ENCODE results near the gene TNIK. TPM values are rescaled to one million over a fixed set of nuclear protein-coding genes. Genes with fewer than 3 reads are reported as not detected.

Gene TNIK
- polyA plus RNA-seq, 1 of the 3 experiments (the other 2 are of a cell fraction): 19.4 TPM

GRCh38 chr3:171437115-171437756 is 23.0 kb downstream of the TNIK start:
- H3K9me3 ChIP-seq: no peaks in the 10 kb centered on the region
- H3K79me2 ChIP-seq (ENCODE audit: insufficient read depth): peaks cover 58% of the 10 kb centered on the region
- 79% methylated on average over 3 of the region's 3 CpGs for WGBS (ENCODE audit: low lambda C conversion rate)
- no peak overlapping the region for H3K9ac ChIP-seq
- no peaks in the 10 kb centered on the region for H3K36me3 ChIP-seq (replicated peaks in 1 of 2; ENCODE audit: control insufficient read depth in 1 of 2, insufficient read depth in 2 of 2, low read length in 1 of 2)
- H2AFZ ChIP-seq (ENCODE audit: low read depth): no peak overlapping the region
- H3K4me2 ChIP-seq: no peak overlapping the region
- no peaks in the 10 kb centered on the region for H3K27me3 ChIP-seq (ENCODE audit: insufficient read depth)
- no peak for DNase-seq
- 0 out of 2 replicates have a peak, but pooled peaks cover 8% of the 10 kb centered on the region for H4K20me1 ChIP-seq (ENCODE audit: insufficient read depth)
- H3K4me1 ChIP-seq (ENCODE audit: control insufficient read depth in 1 of 2, insufficient read depth in 2 of 2, low read depth in 1 of 2, low read length in 1 of 2): no peaks in the 10 kb centered on the region
- no peak overlapping the region for H3K4me3 ChIP-seq (ENCODE audit: low read depth in 2 of 2, low read length in 1 of 2)
- H3K27ac ChIP-seq (ENCODE audit: low read depth in 2 of 2, low read length in 1 of 2): no peak overlapping the region
- CTCF ChIA-PET: interaction anchor here (0.7 to 1.4 kb wide), 2 partner anchors 23 to 67 kb away, joined by 4 read pairs; partner anchors contain the start of gene TNIK
- POLR2A ChIA-PET: no interaction called here
- H3F3A ChIP-seq (replicated peaks; ENCODE audit: insufficient read depth): no peaks in the 10 kb centered on the region
- H3K9me2 ChIP-seq: no peaks in the 10 kb centered on the region
- TF ChIP-seq RAD21 (IDR thresholded peaks at IDR 0.05; ENCODE audit: low read length): no peak
- TF ChIP-seq RXRA (IDR thresholded peaks at IDR 0.05; ENCODE audit: borderline replicate concordance, low read depth): no peak
- TF ChIP-seq TEAD4 (IDR thresholded peaks at IDR 0.05; ENCODE audit: borderline replicate concordance, insufficient read depth): no peak
- TF ChIP-seq FOXJ3 (CRISPR knock-in tag; IDR thresholded peaks at IDR 0.05): no peak

- no peak overlapping the region for H3K27ac ChIP-seq (ENCODE audit: low read depth in 2 of 2, low read length in 1 of 2)
- POLR2A ChIA-PET: no interaction called here
- TF ChIP-seq PBX3 (IDR thresholded peaks at IDR 0.05) (no peak), CHD2 (IDR thresholded peaks at IDR 0.05; ENCODE audit: low read length, partially characterized antibody) (no peak), TCF12 (IDR thresholded peaks at IDR 0.05) (no peak), ZBTB33 (IDR thresholded peaks at IDR 0.05; ENCODE audit: borderline replicate concordance, low read depth) (no peak), FOSL2 (IDR thresholded peaks at IDR 0.05; ENCODE audit: borderline replicate concordance, low read depth) (no peak), MAX (IDR thresholded peaks at IDR 0.05; ENCODE audit: low read depth) (no peak), YY1 (IDR thresholded peaks at IDR 0.05; ENCODE audit: low read depth) (no peak), REST (IDR thresholded peaks at IDR 0.05; ENCODE audit: low read depth, low read length) (no peak), JUND (IDR thresholded peaks at IDR 0.05) (no peak), RAD21 (IDR thresholded peaks at IDR 0.05; ENCODE audit: low read length) (no peak), EZH2phosphoT487 (IDR thresholded peaks at IDR 0.05; ENCODE audit: borderline replicate concordance, low read depth) (no peak), RXRA (IDR thresholded peaks at IDR 0.05; ENCODE audit: borderline replicate concordance, low read depth) (no peak), IRF3 (IDR thresholded peaks at IDR 0.05; ENCODE audit: low read depth, low read length) (no peak), ELF1 (IDR thresholded peaks at IDR 0.05) (no peak)
- no peaks in the 10 kb centered on the region for H3F3A ChIP-seq (replicated peaks; ENCODE audit: insufficient read depth)
- no peaks in the 10 kb centered on the region for H3K9me2 ChIP-seq
- H3K9ac ChIP-seq: no peak overlapping the region
- H3K9me3 ChIP-seq: no peaks in the 10 kb centered on the region
- H3K27me3 ChIP-seq (ENCODE audit: insufficient read depth): no peaks in the 10 kb centered on the region
- whole genome bisulfite sequencing (ENCODE audit: low lambda C conversion rate): 81% methylated on average over 3 of the region's 3 CpGs
- CTCF ChIA-PET: interaction anchor here (0.7 to 1.4 kb wide), 2 partner anchors 24 to 66 kb away, joined by 4 read pairs; partner anchors contain the start of gene TNIK
- H3K79me2 ChIP-seq (ENCODE audit: insufficient read depth): peaks cover 57% of the 10 kb centered on the region
- no peak for DNase-seq
- no peak overlapping the region for H3K4me3 ChIP-seq (ENCODE audit: low read depth in 2 of 2, low read length in 1 of 2)
- no peaks in the 10 kb centered on the region for H3K36me3 ChIP-seq (replicated peaks in 1 of 2; ENCODE audit: control insufficient read depth in 1 of 2, insufficient read depth in 2 of 2, low read length in 1 of 2)
- H3K4me1 ChIP-seq (ENCODE audit: control insufficient read depth in 1 of 2, insufficient read depth in 2 of 2, low read depth in 1 of 2, low read length in 1 of 2): no peaks in the 10 kb centered on the region
- no peak overlapping the region for H2AFZ ChIP-seq (ENCODE audit: low read depth)
- no peak overlapping the region for H3K4me2 ChIP-seq
- H4K20me1 ChIP-seq (ENCODE audit: insufficient read depth): 0 out of 2 replicates have a peak, but pooled peaks cover 8% of the 10 kb centered on the region
Measured at GRCh38 chr3:171436380-171436779, 23.8 kb downstream of the TNIK start.
